SHP77 treated with DMSO at 0.1 percent for 48 hours (cell line): Measurements from ENCODE around the gene CCNA2.

Source experiments
- DNase-seq: peaks from one replicate; lab custom pipeline; 2025; lab: John Stamatoyannopoulos, UW

The CCNA2 gene

GRCh38 chr4:121801715-121802075, 22.0 kb downstream of the CCNA2 start:
- no peak for DNase-seq

- DNase-seq, result peak; percentile 80
These were observed 22.5 kb downstream of the CCNA2 start, which contains the start of gene EXOSC9 for GRCh38 chr4:121800961-121801714. EXOSC9 (plus strand) TSS chr4:121801323; CDS start chr4:121801425, 102 bp downstream.

- DNase-seq, result no peak
These were observed 23.1 kb downstream of the CCNA2 start for GRCh38 chr4:121800638-121800960.

GRCh38 chr4:121799867-121800501, 23.7 kb downstream of the CCNA2 start:
- DNase-seq, result no peak

GRCh38 chr4:121799208-121799823, 24.4 kb downstream of the CCNA2 start:
- DNase-seq, result no peak

GRCh38 chr4:121796283-121796682, 27.4 kb downstream of the CCNA2 start:
- DNase-seq, result no peak

GRCh38 chr4:121794505-121795188, 29.0 kb downstream of the CCNA2 start:
- no peak for DNase-seq

GRCh38 chr4:121792966-121793365, 30.7 kb downstream of the CCNA2 start:
- no peak for DNase-seq

- no peak for DNase-seq
These were observed 32.2 kb downstream of the CCNA2 start for GRCh38 chr4:121791481-121791880.

- DNase-seq, result no peak
These were observed 32.7 kb downstream of the CCNA2 start for GRCh38 chr4:121790976-121791375.

- DNase-seq, result no peak
These were observed 33.5 kb downstream of the CCNA2 start for GRCh38 chr4:121789960-121790829.

- no peak for DNase-seq
These were observed 34.2 kb downstream of the CCNA2 start for GRCh38 chr4:121789455-121789854.

GRCh38 chr4:121788896-121789295, 34.8 kb downstream of the CCNA2 start:
- DNase-seq, result no peak

- DNase-seq, result no peak
These were observed 37.5 kb downstream of the CCNA2 start for GRCh38 chr4:121786221-121786620.

GRCh38 chr4:121785479-121785878, 38.2 kb downstream of the CCNA2 start:
- no peak for DNase-seq

- no peak for DNase-seq
These were observed 38.7 kb downstream of the CCNA2 start for GRCh38 chr4:121784975-121785374.

- DNase-seq, result no peak
These were observed 39.3 kb downstream of the CCNA2 start for GRCh38 chr4:121784401-121784800.

GRCh38 chr4:121783210-121783609, 40.5 kb downstream of the CCNA2 start:
- DNase-seq, result no peak

- no peak for DNase-seq
These were observed 44.6 kb downstream of the CCNA2 start for GRCh38 chr4:121778991-121779628.

GRCh38 chr4:121777625-121778024, 46.1 kb downstream of the CCNA2 start:
- no peak for DNase-seq
